Measurements from ENCODE around the gene GRID2IP.

DNA sequence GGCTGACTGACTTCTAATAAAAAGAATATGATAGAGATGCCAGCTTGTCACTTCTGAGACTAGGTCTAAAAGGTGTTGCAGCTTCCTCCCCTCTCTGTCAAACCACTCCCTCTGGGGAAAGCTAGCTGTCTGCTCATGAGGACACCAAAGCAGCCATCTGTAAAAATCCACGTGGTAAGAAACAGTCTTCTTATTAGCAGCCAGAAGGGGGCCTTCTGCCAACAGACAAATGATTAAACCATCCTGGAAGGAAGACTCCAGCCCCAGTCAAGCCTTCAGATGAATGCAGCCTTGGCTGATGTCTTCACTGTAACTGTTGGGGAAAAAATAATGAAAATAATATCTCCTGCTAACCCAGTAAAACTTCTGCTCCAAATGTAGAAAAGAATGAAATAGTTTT is 61.6 kb downstream of the GRID2IP start:
- TF ChIP-seq, protein P1, sequence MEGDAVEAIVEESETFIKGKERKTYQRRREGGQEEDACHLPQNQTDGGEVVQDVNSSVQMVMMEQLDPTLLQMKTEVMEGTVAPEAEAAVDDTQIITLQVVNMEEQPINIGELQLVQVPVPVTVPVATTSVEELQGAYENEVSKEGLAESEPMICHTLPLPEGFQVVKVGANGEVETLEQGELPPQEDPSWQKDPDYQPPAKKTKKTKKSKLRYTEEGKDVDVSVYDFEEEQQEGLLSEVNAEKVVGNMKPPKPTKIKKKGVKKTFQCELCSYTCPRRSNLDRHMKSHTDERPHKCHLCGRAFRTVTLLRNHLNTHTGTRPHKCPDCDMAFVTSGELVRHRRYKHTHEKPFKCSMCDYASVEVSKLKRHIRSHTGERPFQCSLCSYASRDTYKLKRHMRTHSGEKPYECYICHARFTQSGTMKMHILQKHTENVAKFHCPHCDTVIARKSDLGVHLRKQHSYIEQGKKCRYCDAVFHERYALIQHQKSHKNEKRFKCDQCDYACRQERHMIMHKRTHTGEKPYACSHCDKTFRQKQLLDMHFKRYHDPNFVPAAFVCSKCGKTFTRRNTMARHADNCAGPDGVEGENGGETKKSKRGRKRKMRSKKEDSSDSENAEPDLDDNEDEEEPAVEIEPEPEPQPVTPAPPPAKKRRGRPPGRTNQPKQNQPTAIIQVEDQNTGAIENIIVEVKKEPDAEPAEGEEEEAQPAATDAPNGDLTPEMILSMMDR (conservative IDR thresholded peaks at IDR 0.05; ENCODE audit: low read depth, low read length): no peak; the same call in 1 of the 2 replicates
- TF ChIP-seq EZH2 (IDR thresholded peaks at IDR 0.05; ENCODE audit: borderline replicate concordance, low read depth, low read length, poor library complexity, severe bottlenecking): no peak
